Cardiac septum (tissue), 1 donor: ENCODE results near the gene ATP2A2. TPM values are rescaled to one million over a fixed set of nuclear protein-coding genes. Genes with fewer than 3 reads are reported as not detected.

Source experiments
- DNase-seq: peaks from one replicate; pipeline ENCODE4 v3.0.0-alpha.2; 2020; ENCODE audit warnings: low spot score
- intact Hi-C: fragments of 100-400 bp; cut with DNase I; formaldehyde crosslinking; loops from one replicate; pipeline ENCODE4 v1.14.0; 2022
- total RNA-seq: library from RNA; stranded (reverse); fragmentation: NEBNext Ultra II Directional; extraction: Animal tissue kit (Norgen Biotek cat#: 25700); gene quantifications from one replicate; pipeline ENCODE4 v1.2.1, GENCODE V29; 2021
- donor health status: DM: no; HTN: no; CAD: no.

The ATP2A2 gene
- total RNA-seq, 1 donor from 2014 or later, result 918 TPM

GRCh38 chr12:110282956-110283817, 2.1 kb downstream of the ATP2A2 start:
- intact Hi-C loops, result loop anchor here (5.0 kb wide), 4 partner anchors 36 to 181 kb away; no protein-coding TSS in a partner anchor
- no peak for DNase-seq

GRCh38 chr12:110284597-110284996, 3.5 kb downstream of the ATP2A2 start:
- no peak for DNase-seq
- intact Hi-C loops, result loop anchor here (1.0 to 5.0 kb wide), 5 partner anchors 14 to 182 kb away; no protein-coding TSS in a partner anchor

- no peak for DNase-seq
- intact Hi-C loops, result no loop called here
These were observed 5.6 kb downstream of the ATP2A2 start for GRCh38 chr12:110286623-110287022.

- intact Hi-C loops, result no loop called here
- DNase-seq, result no peak
These were observed 6.9 kb downstream of the ATP2A2 start for GRCh38 chr12:110287986-110288385.

- intact Hi-C loops, result no loop called here
These were observed 8.1 kb downstream of the ATP2A2 start for GRCh38 chr12:110289044-110289710.

GRCh38 chr12:110289711-110290078, 8.6 kb downstream of the ATP2A2 start:
- intact Hi-C loops, result no loop called here
- DNase-seq, result no peak

More at GRCh38 chr12:110289044-110289710, 8.1 kb downstream of the ATP2A2 start:
- DNase-seq, result no peak

GRCh38 chr12:110301065-110301806, 20.2 kb downstream of the ATP2A2 start:
- intact Hi-C loops, result no loop called here

GRCh38 chr12:110304061-110304551, 23.1 kb downstream of the ATP2A2 start:
- DNase-seq, result no peak
- intact Hi-C loops, result no loop called here

More at GRCh38 chr12:110301065-110301806, 20.2 kb downstream of the ATP2A2 start:
- no peak for DNase-seq

- intact Hi-C loops, result no loop called here
These were observed 26.3 kb downstream of the ATP2A2 start for GRCh38 chr12:110307372-110307771.

GRCh38 chr12:110310763-110311162, 29.7 kb downstream of the ATP2A2 start:
- DNase-seq, result no peak
- intact Hi-C loops, result loop anchor here (10.0 kb wide), 1 partner anchor 206 kb away; no protein-coding TSS in a partner anchor

More at GRCh38 chr12:110307372-110307771, 26.3 kb downstream of the ATP2A2 start:
- no peak for DNase-seq

GRCh38 chr12:110311903-110312302, 30.9 kb downstream of the ATP2A2 start:
- intact Hi-C loops, result loop anchor here (10.0 kb wide), 1 partner anchor 207 kb away; no protein-coding TSS in a partner anchor
- DNase-seq, result no peak

GRCh38 chr12:110312581-110313360, 31.7 kb downstream of the ATP2A2 start:
- intact Hi-C loops, result loop anchor here (10.0 kb wide), 1 partner anchor 208 kb away; no protein-coding TSS in a partner anchor
- DNase-seq, result no peak

GRCh38 chr12:110314308-110314707, 33.3 kb downstream of the ATP2A2 start:
- no peak for DNase-seq
- intact Hi-C loops, result loop anchor here (10.0 kb wide), 1 partner anchor 210 kb away; no protein-coding TSS in a partner anchor

- DNase-seq, result no peak
These were observed 35.8 kb downstream of the ATP2A2 start for GRCh38 chr12:110316861-110317260.

GRCh38 chr12:110317911-110318310, 36.9 kb downstream of the ATP2A2 start:
- no peak for DNase-seq
- intact Hi-C loops, result loop anchor here (10.0 kb wide), 1 partner anchor 213 kb away; no protein-coding TSS in a partner anchor

More at GRCh38 chr12:110316861-110317260, 35.8 kb downstream of the ATP2A2 start:
- intact Hi-C loops, result loop anchor here (10.0 kb wide), 1 partner anchor 212 kb away; no protein-coding TSS in a partner anchor

- intact Hi-C loops, result loop anchor here (5.0 kb wide), 1 partner anchor 38 kb away; the partner anchor contains the start of gene ATP2A2
- DNase-seq, result no peak
These were observed 39.5 kb downstream of the ATP2A2 start for GRCh38 chr12:110320550-110320949.

GRCh38 chr12:110329710-110330109, 48.7 kb downstream of the ATP2A2 start:
- DNase-seq, result no peak
- intact Hi-C loops, result no loop called here

GRCh38 chr12:110330124-110330523, 49.1 kb downstream of the ATP2A2 start:
- DNase-seq, result no peak
- intact Hi-C loops, result no loop called here
